Fibroblast of pulmonary artery (primary cell): Measurements from ENCODE around the gene WASF3.
A peak's percentile ranks its signal among the peaks of the same experiment; 100 is the strongest.
"Not testable (repeated sequence)": the region's sequence is repeated elsewhere in the genome, so short reads cannot be mapped to it uniquely, and the experiment has no call there.

ENCODE experiments used
- DNase-seq: peaks from one replicate; pipeline ENCODE4 v3.0.0-alpha.2; 2010; ENCODE audit warnings: low read depth
- H3K4me3 ChIP-seq: replicated peaks from 2 replicates; pipeline ENCODE4 v1.5.1; 2011; ENCODE audit warnings: low read depth, mild to moderate bottlenecking, control low read depth, low read length, moderate library complexity
- TF ChIP-seq, protein P1 (sequence below): IDR thresholded peaks from 2 replicates; pipeline ENCODE4 v1.5.1; 2011; ENCODE audit warnings: mild to moderate bottlenecking, control low read depth, low read length, inconsistent platforms; ENCODE audit errors: missing control alignments

Gene WASF3

DNA sequence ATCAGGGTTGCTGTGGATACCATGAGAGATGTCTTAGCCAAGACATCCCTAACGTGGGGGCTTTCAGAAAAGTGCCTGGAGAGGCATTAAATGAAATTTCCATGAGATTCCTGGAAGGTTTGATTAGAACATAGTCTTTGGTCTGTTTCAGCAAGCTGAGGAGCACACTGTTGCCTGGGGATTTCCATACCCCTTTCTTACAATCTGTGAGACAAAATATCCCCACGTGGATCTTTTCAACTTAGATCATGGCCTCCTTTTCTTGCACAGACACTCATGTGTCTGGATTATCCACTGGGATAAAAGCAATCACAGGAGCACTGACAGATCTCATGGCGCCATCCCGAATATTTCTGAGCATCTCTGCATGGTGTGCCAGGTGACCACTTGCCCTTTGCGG lies 161.4 kb downstream of the WASF3 start:
- no peak overlapping the region for H3K4me3 ChIP-seq
- TF ChIP-seq, protein P1, sequence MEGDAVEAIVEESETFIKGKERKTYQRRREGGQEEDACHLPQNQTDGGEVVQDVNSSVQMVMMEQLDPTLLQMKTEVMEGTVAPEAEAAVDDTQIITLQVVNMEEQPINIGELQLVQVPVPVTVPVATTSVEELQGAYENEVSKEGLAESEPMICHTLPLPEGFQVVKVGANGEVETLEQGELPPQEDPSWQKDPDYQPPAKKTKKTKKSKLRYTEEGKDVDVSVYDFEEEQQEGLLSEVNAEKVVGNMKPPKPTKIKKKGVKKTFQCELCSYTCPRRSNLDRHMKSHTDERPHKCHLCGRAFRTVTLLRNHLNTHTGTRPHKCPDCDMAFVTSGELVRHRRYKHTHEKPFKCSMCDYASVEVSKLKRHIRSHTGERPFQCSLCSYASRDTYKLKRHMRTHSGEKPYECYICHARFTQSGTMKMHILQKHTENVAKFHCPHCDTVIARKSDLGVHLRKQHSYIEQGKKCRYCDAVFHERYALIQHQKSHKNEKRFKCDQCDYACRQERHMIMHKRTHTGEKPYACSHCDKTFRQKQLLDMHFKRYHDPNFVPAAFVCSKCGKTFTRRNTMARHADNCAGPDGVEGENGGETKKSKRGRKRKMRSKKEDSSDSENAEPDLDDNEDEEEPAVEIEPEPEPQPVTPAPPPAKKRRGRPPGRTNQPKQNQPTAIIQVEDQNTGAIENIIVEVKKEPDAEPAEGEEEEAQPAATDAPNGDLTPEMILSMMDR = no peak
- DNase-seq = no peak

DNA sequence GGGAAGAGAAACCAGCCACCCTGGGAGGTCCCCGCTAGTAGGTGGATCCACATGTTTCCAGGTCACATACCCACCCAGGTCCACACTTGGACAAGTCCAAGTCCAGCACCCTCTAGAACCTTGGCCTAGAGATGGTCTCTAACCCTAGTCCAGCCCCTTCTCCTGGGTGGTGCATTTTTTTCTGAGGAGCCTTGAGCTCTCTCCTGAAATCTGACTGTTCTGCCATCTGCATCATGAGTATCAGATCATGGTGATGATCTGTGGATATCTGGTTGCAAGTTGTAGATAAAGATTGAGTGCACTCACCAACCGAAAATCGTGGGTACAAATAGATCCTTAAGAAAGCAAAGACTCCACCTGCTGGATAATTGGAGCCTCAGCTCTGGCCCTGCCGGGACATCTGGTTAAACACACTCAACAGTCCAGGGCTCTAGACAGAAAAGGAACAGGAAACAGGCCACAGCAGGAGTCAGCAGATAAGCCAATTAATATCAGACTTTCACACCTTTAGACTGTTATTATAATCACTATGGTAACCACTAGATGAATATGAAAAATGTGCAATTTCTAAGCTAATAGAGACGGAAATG lies 162.0 kb downstream of the WASF3 start:
- TF ChIP-seq, protein P1 = peak; percentile 26
- H3K4me3 ChIP-seq = no peak overlapping the region
- DNase-seq = no peak

DNA sequence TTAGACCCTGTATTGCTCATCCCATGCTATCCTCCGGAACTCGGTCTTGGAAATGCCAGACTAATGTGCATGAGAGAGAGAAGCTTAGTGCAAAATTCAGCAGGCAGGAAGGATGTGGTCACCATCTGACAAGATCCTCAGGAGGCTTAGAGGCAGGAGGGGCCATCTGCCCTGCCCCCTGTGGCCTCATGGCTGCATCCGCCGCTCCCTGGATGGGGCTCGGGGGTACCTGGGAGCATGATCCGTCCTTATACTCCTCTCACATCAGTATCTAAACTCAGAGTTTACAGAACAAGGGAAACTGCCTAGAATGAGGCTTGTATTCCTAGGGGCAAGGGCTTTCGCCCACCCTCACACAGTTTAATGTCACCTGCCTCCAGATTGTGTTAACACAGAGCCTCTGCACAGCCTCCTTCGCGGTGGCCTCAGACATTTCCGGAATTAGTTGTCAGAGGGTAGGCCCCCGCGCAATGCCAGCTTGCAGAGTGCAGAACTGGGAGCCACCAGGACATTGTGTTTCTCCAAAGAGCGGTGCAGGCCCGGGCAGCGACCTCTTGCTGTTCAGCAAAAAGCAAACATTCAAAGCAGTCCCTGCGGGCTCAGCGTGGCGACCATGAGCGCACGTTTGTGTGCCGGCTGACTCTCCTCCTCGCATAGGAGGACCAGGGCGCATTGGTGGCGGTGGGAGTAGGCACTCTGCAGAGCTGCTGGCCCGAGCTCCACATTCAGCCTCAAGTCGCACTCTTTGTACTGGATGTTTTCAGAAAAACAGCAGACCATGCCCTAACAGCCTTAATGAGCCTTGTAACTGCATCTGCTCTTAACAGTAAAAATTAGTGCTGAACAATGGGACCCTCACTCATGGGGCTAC lies 164.0 kb downstream of the WASF3 start:
- H3K4me3 ChIP-seq = no peak overlapping the region
- no peak for DNase-seq
- TF ChIP-seq, protein P1 = no peak

DNA sequence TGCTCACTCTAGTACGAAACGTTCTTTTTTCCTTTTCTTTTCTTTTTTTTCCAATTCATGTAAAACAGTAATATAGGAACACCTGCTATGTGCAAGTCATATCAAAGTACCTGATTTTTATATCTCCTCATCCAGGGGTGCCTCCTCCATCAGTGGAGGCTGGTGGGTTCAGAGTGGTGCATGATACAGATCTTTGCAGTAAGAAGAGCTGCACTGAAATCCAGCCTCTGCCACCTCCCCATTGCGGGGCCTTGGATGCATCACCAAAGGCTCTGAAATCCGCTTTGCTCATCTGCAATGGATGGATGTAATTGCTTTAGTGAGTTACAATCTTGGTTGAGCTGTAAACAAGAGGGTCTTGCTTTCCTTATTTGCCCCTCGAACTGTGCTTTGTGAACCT lies 164.8 kb downstream of the WASF3 start:
- no peak overlapping the region for H3K4me3 ChIP-seq
- TF ChIP-seq, protein P1 = no peak
- DNase-seq = no peak

DNA sequence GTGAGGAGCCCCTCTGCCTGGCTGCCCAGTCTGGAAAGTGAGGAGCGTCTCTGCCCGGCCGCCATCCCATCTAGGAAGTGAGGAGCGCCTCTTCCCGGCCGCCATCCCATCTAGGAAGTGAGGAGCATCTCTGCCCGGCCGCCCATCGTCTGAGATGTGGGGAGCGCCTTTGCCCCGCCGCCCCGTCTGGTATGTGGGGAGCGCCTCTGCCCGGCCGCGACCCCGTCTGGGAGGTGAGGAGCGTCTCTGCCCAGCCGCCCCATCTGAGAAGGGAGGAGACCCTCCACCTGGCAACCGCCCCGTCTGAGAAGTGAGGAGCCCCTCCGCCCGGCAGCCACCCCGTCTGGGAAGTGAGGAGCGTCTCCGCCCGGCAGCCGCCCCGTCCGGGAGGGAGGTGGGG lies 166.1 kb downstream of the WASF3 start:
- H3K4me3 ChIP-seq = not testable (repeated sequence)

DNA sequence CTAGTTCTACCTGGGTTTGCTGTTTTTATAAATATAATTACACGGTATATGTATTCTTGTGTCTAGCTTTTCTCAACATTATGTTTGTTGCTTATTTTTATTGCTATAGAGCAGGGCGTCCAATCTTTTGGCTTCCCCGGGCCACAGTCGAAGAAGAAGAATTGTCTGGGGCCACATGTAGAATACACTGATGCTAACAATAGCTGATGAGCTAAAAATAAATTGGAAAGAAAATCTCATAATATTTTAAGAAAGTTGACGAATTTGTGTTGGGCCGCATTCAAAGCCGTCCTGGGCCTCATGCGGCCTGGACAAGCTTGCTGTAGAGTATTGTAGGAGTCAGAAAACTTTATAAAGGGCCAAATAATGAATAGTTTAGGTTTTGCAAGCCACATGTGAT lies 169.2 kb downstream of the WASF3 start:
- TF ChIP-seq, protein P1 = no peak
- DNase-seq = no peak
- no peak overlapping the region for H3K4me3 ChIP-seq

More for the DNA sequence above, 166.1 kb downstream of the WASF3 start:
- not testable (repeated sequence) for DNase-seq

DNA sequence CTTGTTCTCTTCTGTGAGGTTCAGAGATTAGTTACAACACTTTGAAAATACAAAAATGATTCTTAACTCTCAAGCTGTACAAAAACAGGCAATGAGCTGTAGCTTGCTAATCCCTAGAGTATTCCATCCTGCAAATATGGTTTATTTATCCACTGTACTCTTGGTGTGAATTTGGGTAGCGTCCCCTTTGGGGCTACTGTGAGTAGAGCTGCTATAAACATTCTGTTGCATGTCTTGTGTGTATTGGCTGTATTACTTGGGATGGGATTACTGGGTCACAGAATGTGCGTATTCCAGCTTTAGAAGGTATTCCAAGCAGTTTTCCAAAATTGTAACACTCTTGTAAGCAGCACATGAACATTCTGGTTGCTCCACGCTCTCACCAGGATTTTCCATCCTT lies 169.6 kb downstream of the WASF3 start:
- no peak for DNase-seq
- no peak overlapping the region for H3K4me3 ChIP-seq
- TF ChIP-seq, protein P1 = no peak
